DND-41 (cell line): ENCODE measurements around the gene GALNT5.

Experiments used
- ATAC-seq: fragments of 200-7000 bp; cut with Tn5 transposase; 3 replicates; pipeline ENCODE4 v1.9.1; 2021; ENCODE audit warnings: low read depth; ENCODE audit not compliant: insufficient read depth
- DNase-seq: peaks from one replicate; pipeline ENCODE4 v3.0.0-alpha.2; 2020
- H2AFZ ChIP-seq: 2 replicates; pipeline ENCODE4 v1.6.0; 2012; ENCODE audit warnings: low read depth, low read length
- H3K27ac ChIP-seq: 2 replicates; pipeline ENCODE4 v1.5.1; 2012; ENCODE audit warnings: low read length, inconsistent platforms
- H3K27me3 ChIP-seq: fragments of 200-600 bp; sonication (generic); 2 replicates; pipeline ENCODE4 v1.6.0; 2012; ENCODE audit warnings: low read length, mild to moderate bottlenecking, inconsistent platforms; ENCODE audit not compliant: insufficient read depth, poor library complexity
- H3K36me3 ChIP-seq: 2 replicates; pipeline ENCODE4 v1.5.1; 2012; ENCODE audit warnings: low read length, inconsistent platforms; ENCODE audit not compliant: insufficient read depth
- H3K4me1 ChIP-seq: 2 replicates; pipeline ENCODE4 v1.5.1; 2012; ENCODE audit warnings: mild to moderate bottlenecking, low read length; ENCODE audit not compliant: insufficient read depth
- H3K4me2 ChIP-seq: 2 replicates; pipeline ENCODE4 v1.6.0; 2012; ENCODE audit warnings: mild to moderate bottlenecking, moderate library complexity, low read length, inconsistent platforms; ENCODE audit not compliant: insufficient read depth
- H3K4me3 ChIP-seq, 2 experiments: fragments of 200-600 bp in 1 of 2; shearing (Covaris generic) in 1 of 2; 2 replicates each; pipeline ENCODE4 v1.5.1; 2012 to 2016; ENCODE audit warnings: inconsistent platforms in 2 of 2, low read length in 2 of 2, mild to moderate bottlenecking in 2 of 2, low read depth in 1 of 2, moderate library complexity in 1 of 2
- H3K79me2 ChIP-seq: 2 replicates; pipeline ENCODE4 v1.6.0; 2012; ENCODE audit warnings: low read length, inconsistent platforms; ENCODE audit not compliant: insufficient read depth
- H3K9ac ChIP-seq: 2 replicates; pipeline ENCODE4 v1.6.0; 2012; ENCODE audit warnings: low read depth, mild to moderate bottlenecking, inconsistent platforms, low read length, moderate library complexity
- H3K9me3 ChIP-seq: 2 replicates; pipeline ENCODE4 v1.5.1; 2012; ENCODE audit warnings: low read length, moderate library complexity, mild to moderate bottlenecking, inconsistent platforms; ENCODE audit not compliant: insufficient read depth, severe bottlenecking
- H4K20me1 ChIP-seq: 2 replicates; pipeline ENCODE4 v1.6.0; 2012; ENCODE audit warnings: low read length; ENCODE audit not compliant: insufficient read depth
- CTCF ChIP-seq: IDR thresholded peaks from 2 replicates; pipeline ENCODE4 v1.5.1; 2012; ENCODE audit warnings: borderline replicate concordance, low read length, moderate library complexity, mild to moderate bottlenecking; ENCODE audit not compliant: poor library complexity, severe bottlenecking; ENCODE audit errors: extremely low read depth
- EZH2 ChIP-seq: IDR thresholded peaks from 3 replicates; pipeline ENCODE4 v1.6.1; 2012; ENCODE audit warnings: borderline replicate concordance, low read depth, mild to moderate bottlenecking, moderate library complexity, low read length, inconsistent platforms; ENCODE audit not compliant: severe bottlenecking

Gene GALNT5

DNA sequence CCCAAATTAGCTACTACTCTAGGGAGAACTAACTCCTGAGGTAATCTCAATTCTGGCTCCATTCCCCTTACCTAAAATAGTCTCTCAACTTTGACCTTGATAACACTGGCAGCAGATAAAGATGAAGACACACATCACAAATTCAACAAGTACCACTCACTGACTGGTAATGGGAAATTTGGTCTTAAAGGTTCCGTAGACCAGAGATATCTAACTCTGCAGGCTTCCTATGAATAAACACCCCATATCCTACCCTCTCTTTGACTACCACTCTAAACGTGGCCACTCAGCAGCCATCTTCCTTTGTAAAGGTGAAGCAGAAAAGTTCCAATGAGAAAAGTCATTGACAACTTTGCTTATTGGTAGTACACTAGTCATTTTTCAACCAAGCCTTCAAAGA, 38.6 kb upstream of the GALNT5 start:
- no peak for TF ChIP-seq EZH2
- no peak for TF ChIP-seq CTCF
- no peaks in the 10 kb centered on the region for H3K9me3 ChIP-seq
- DNase-seq (no peak), ATAC-seq (no peak)
- no peak overlapping the region for H3K4me2 ChIP-seq
- no peak overlapping the region for H3K27ac ChIP-seq
- no peak overlapping the region for H2AFZ ChIP-seq
- no peak overlapping the region for H3K4me3 ChIP-seq
- H3K79me2 ChIP-seq: no peaks in the 10 kb centered on the region
- no peaks in the 10 kb centered on the region for H3K4me1 ChIP-seq
- no peaks in the 10 kb centered on the region for H3K27me3 ChIP-seq
- no peak overlapping the region for H3K9ac ChIP-seq
- no peaks in the 10 kb centered on the region for H3K36me3 ChIP-seq
- no peaks in the 10 kb centered on the region for H4K20me1 ChIP-seq

DNA sequence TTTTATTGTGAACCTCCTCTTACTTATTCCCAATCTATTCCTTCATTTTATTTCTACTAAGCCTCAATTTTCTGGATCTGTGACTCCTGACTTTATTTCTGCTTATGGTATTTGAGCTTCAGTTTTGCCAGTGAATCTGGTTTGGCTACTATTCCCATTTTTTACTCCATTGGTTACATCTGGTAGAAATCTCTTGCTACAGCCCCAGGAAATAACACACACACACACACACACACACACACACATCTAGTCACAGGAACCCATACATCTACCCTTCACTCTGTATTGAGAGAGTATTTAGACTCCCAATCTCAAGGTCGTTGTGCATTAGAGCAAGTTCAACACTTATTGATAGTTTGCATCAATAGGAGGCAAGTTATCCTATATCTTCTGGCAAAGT, 37.0 kb upstream of the GALNT5 start:
- Histone ChIP-seq H3K4me2 (no peak overlapping the region), H3K9ac (no peak overlapping the region), H3K4me3 (no peak overlapping the region), H3K9me3 (no peaks in the 10 kb centered on the region), H3K79me2 (no peaks in the 10 kb centered on the region), H3K36me3 (no peaks in the 10 kb centered on the region), H3K27me3 (no peaks in the 10 kb centered on the region), H2AFZ (no peak overlapping the region), H3K4me1 (no peaks in the 10 kb centered on the region), H4K20me1 (no peaks in the 10 kb centered on the region), H3K27ac (no peak overlapping the region)
- TF ChIP-seq EZH2 (no peak), CTCF (no peak)
- no peak for DNase-seq
- no peak for ATAC-seq

- Histone ChIP-seq H3K27me3 (no peaks in the 10 kb centered on the region), H3K4me3 (no peak overlapping the region), H3K9me3 (no peaks in the 10 kb centered on the region), H2AFZ (no peak overlapping the region), H3K36me3 (no peaks in the 10 kb centered on the region), H3K4me1 (no peaks in the 10 kb centered on the region), H3K4me2 (no peak overlapping the region), H3K79me2 (no peaks in the 10 kb centered on the region), H3K27ac (no peak overlapping the region), H3K9ac (no peak overlapping the region), H4K20me1 (no peaks in the 10 kb centered on the region)
- TF ChIP-seq CTCF (no peak), EZH2 (no peak)
- ATAC-seq (no peak), DNase-seq (no peak)
These were observed 36.0 kb upstream of the GALNT5 start for GRCh38 chr2:157221394-157221988.
